Dermis lymphatic vessel endothelial cell (primary cell): Measurements from ENCODE around the gene DMRT2. TPM values are rescaled to one million over a fixed set of nuclear protein-coding genes. Genes with fewer than 3 reads are reported as not detected.

Experiments
- total RNA-seq: library from RNA; depleted of rRNA; stranded (reverse); fragments of >200 nt; gene quantifications from 2 replicates; pipeline ENCODE4 v1.2.1, GENCODE V29; 2014

DMRT2 gene
- not detected in 2 replicates for total RNA-seq

DNA sequence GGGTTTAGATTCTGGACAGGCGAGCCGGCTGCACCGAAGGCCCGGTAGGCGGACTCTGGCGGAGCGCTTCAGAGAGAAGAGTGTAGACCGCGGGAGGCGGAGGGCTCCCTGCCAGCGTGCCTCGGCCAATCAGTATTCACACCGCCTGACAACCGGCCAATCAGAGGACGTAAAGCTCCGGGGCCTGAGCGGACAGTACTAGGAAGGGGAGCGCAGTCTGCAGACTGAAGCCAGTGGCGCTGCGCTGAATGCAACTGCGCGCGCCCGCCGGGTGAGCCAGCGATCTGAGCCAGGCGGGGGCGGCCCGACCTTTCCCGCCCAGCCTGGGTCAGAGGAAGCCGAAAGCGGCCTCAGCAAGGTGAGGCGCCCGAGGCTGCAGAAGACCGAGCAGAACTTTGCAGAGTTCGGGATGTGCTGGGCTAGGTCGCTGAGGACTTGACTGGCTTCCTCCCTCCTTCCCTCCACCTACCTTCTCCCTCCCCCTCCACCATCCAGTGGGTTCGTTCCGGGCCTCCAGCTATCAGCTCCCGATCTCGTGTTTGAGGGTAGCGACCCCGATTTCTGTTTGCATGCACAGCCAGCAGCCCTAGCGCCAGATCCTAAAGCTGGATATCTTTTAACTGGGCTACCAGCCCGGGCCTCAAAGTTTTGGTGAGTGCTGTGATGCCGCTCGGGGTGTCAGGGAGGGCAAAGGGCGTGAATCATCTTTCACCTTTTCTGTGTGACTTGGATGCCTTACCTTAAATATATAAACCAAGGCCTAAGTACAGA is at the start of gene DMRT2:
Gene DMRT2 (plus strand): TSS at position 233 of the 771 bp plus-strand sequence. CDS start 1,257 bp downstream, outside the sequence.

Other genes starting within 250 kb of the DMRT2 start
- not detected in 2 replicates for gene DMRT1, start 208.7 kb upstream of the DMRT2 start, total RNA-seq
- not detected in 2 replicates for gene DMRT3, start 73.7 kb upstream of the DMRT2 start, total RNA-seq